CD14-positive monocyte (primary cell): ENCODE data around the gene TRAPPC3. TPM values are rescaled to one million over a fixed set of nuclear protein-coding genes. Genes with fewer than 3 reads are reported as not detected.

ENCODE experiments used
- DNase-seq, 3 donors: peaks; one replicate each; pipeline ENCODE4 v3.0.0-alpha.2; 2011 to 2022
- H2AFZ ChIP-seq: 2 replicates; pipeline ENCODE4 v1.6.0; 2012; ENCODE audit warnings: mild to moderate bottlenecking, low read depth, low read length, inconsistent platforms; ENCODE audit not compliant: insufficient read depth, poor library complexity, severe bottlenecking
- H3K27ac ChIP-seq, 2 donors: 1 replicate in 1 of 2; 2 replicates in 1 of 2; pipeline ENCODE4 v1.5.1; 2012 to 2013; ENCODE audit warnings: low read length in 2 of 2, control low read depth in 1 of 2, inconsistent platforms in 1 of 2, low read depth in 1 of 2, mild to moderate bottlenecking in 1 of 2
- H3K27me3 ChIP-seq, 2 donors: one replicate each; pipeline versions ENCODE4 v1.6.0 to v1.6.1; 2011 to 2013; ENCODE audit warnings: low read length in 2 of 2; ENCODE audit not compliant: control insufficient read depth in 2 of 2, insufficient read depth in 2 of 2
- H3K36me3 ChIP-seq, 2 donors: replicated peaks in 1 of 2; 1 replicate in 1 of 2; 2 replicates in 1 of 2; pipeline versions ENCODE4 v1.5.1 to v1.6.1; 2012 to 2013; ENCODE audit warnings: low read length in 2 of 2, control low read depth in 1 of 2, inconsistent platforms in 1 of 2, mild to moderate bottlenecking in 1 of 2; ENCODE audit not compliant: insufficient read depth in 2 of 2, control insufficient read depth in 1 of 2
- H3K4me1 ChIP-seq, 2 donors: 1 replicate in 1 of 2; 2 replicates in 1 of 2; pipeline versions ENCODE4 v1.5.1 to v1.6.1; 2012 to 2013; ENCODE audit warnings: low read length in 2 of 2, control low read depth in 1 of 2, inconsistent platforms in 1 of 2, mild to moderate bottlenecking in 1 of 2, moderate library complexity in 1 of 2; ENCODE audit not compliant: insufficient read depth in 2 of 2, control insufficient read depth in 1 of 2
- H3K4me2 ChIP-seq: replicated peaks from 2 replicates; pipeline ENCODE3; 2012; ENCODE audit warnings: low read length, moderate library complexity, mild to moderate bottlenecking; ENCODE audit not compliant: poor library complexity, severe bottlenecking; ENCODE audit errors: extremely low read depth
- H3K4me3 ChIP-seq, 3 experiments: fragments of 200-600 bp in 1 of 3; sonication (generic) in 1 of 3; replicated peaks in 1 of 3; 1 replicate in 2 of 3; 2 replicates in 1 of 3; pipeline ENCODE4 v1.5.1; 2011 to 2013; ENCODE audit warnings: low read length in 3 of 3, mild to moderate bottlenecking in 3 of 3, control low read depth in 2 of 3, low read depth in 2 of 3, inconsistent platforms in 1 of 3, moderate library complexity in 1 of 3
- H3K79me2 ChIP-seq: 2 replicates; pipeline ENCODE4 v1.6.0; 2012; ENCODE audit warnings: mild to moderate bottlenecking, control low read depth, inconsistent platforms, low read length, moderate library complexity; ENCODE audit not compliant: insufficient read depth
- H3K9ac ChIP-seq: 2 replicates; pipeline ENCODE4 v1.6.0; 2017; ENCODE audit warnings: low read length, mild to moderate bottlenecking; ENCODE audit not compliant: insufficient read depth, poor library complexity, severe bottlenecking
- H3K9me3 ChIP-seq, 2 donors: replicated peaks in 1 of 2; 1 replicate in 1 of 2; 2 replicates in 1 of 2; pipeline versions ENCODE4 v1.5.1 to v1.6.1; 2012 to 2013; ENCODE audit warnings: low read length in 2 of 2, control low read depth in 1 of 2; ENCODE audit not compliant: control insufficient read depth in 1 of 2, insufficient read depth in 1 of 2
- H4K20me1 ChIP-seq: 2 replicates; pipeline ENCODE4 v1.6.0; 2012; ENCODE audit warnings: mild to moderate bottlenecking, low read length, control low read depth, moderate library complexity; ENCODE audit not compliant: insufficient read depth
- H3K27ac Mint-ChIP-seq, 7 donors: one replicate each; pipeline ENCODE4 v1.8.0; 2020; ENCODE audit warnings: mild to moderate bottlenecking in 7 of 7, mixed read lengths in 7 of 7, moderate library complexity in 6 of 7, inconsistent platforms in 2 of 7
- H3K27me3 Mint-ChIP-seq, 3 donors: one replicate each; pipeline ENCODE4 v1.8.0; 2021 to 2022; ENCODE audit warnings: low read depth in 3 of 3, mild to moderate bottlenecking in 3 of 3, mixed read lengths in 3 of 3, moderate library complexity in 3 of 3, inconsistent platforms in 1 of 3
- H3K36me3 Mint-ChIP-seq, 2 donors: one replicate each; pipeline ENCODE4 v1.8.0; 2020; ENCODE audit warnings: mixed read lengths in 2 of 2, inconsistent platforms in 1 of 2, mild to moderate bottlenecking in 1 of 2
- H3K4me1 Mint-ChIP-seq: one replicate; pipeline ENCODE4 v1.8.0; 2020; ENCODE audit warnings: mild to moderate bottlenecking, mixed read lengths
- H3K4me3 Mint-ChIP-seq, 2 donors: one replicate each; pipeline ENCODE4 v1.8.0; 2020; ENCODE audit warnings: mild to moderate bottlenecking in 2 of 2, mixed read lengths in 2 of 2, moderate library complexity in 1 of 2
- H3K9me3 Mint-ChIP-seq, 7 donors: one replicate each; pipeline ENCODE4 v1.8.0; 2020 to 2022; ENCODE audit warnings: mixed read lengths in 7 of 7, mild to moderate bottlenecking in 6 of 7, moderate library complexity in 6 of 7, inconsistent platforms in 2 of 7
- CTCF ChIP-seq: fragments of 200-600 bp; IDR thresholded peaks from one replicate; pipeline ENCODE4 v1.8.0; 2022; ENCODE audit warnings: antibody characterized with exemption, mild to moderate bottlenecking
- WGBS: methylation state at CpG from one replicate; pipeline ENCODE4 v1.1.5; 2013; ENCODE audit warnings: missing lambda C conversion rate; ENCODE audit not compliant: insufficient coverage; 5-methylcytosine and 5-hydroxymethylcytosine counted together
- intact Hi-C, 2 donors: fragments of 100-400 bp; cut with micrococcal nuclease; formaldehyde crosslinking; loops; one replicate each; pipeline versions ENCODE4 v1.15.0 to v1.15.1; 2023
- polyA plus RNA-seq, 3 donors: library from polyadenylated mRNA; depleted of rRNA in 1 of 3; unstranded in 2 of 3; stranded (reverse) in 1 of 3; fragments of 300-500 nt in 2 of 3; fragments of >200 nt in 1 of 3; fragmentation: Illumina TruSeq in 2 of 3; gene quantifications; 1 replicate in 2 of 3; 2 replicates in 1 of 3; pipeline ENCODE4 v1.2.3, GENCODE V29; 2012 to 2021

TRAPPC3 gene
- polyA plus RNA-seq, 3 donors, result 61.1 to 136 (median 125) TPM

- intact Hi-C loops, result loop anchor here in 1 of 2 donors (10.0 kb wide), 1 partner anchor 102 kb away; no protein-coding TSS in a partner anchor
- Histone ChIP-seq H3K27me3 (no peaks in the 10 kb centered on the region), H3K4me1 (peaks cover under 1 to 3% of the 10 kb centered on the region in 2 donors), H3K4me3 (no peak overlapping the region), H3K36me3 (peaks cover 40 to 42% of the 10 kb centered on the region in 2 donors), H3K9ac (no peak overlapping the region), H3K9me3 (no peaks in the 10 kb centered on the region), H3K79me2 (no peaks in the 10 kb centered on the region), H3K27ac (peak overlapping the region in 1 of 2 donors; percentile 44), H4K20me1 (peaks cover 44% of the 10 kb centered on the region), H2AFZ (no peak overlapping the region), H3K4me2 (no peak overlapping the region)
- no peak for DNase-seq
- Mint-ChIP-seq H3K4me1 (no peaks in the 10 kb centered on the region), H3K36me3 (peaks cover 35 to 48% of the 10 kb centered on the region in 2 donors), H3K9me3 (peaks cover 0 to 1% (median 0%) of the 10 kb centered on the region in 7 donors), H3K27ac (peak overlapping the region in 4 of 7 donors; percentile 7 to 71 (median 49)), H3K4me3 (no peak overlapping the region), H3K27me3 (no peaks in the 10 kb centered on the region)
- WGBS, result no CpG with 5 or more reads among the region's 2 CpGs
- no peak for TF ChIP-seq CTCF
These were observed 33.4 kb upstream of the TRAPPC3 start for GRCh38 chr1:36182734-36183133.

- H3K27ac Mint-ChIP-seq, result peak overlapping the region in 4 of 7 donors; percentile 46 to 85 (median 58)
- no peak overlapping the region for H3K4me2 ChIP-seq
These were observed 29.9 kb upstream of the TRAPPC3 start for GRCh38 chr1:36179220-36179600.

More at GRCh38 chr1:36179220-36179600, 29.9 kb upstream of the TRAPPC3 start:
- Histone ChIP-seq H3K9ac (no peak overlapping the region), H3K36me3 (peaks cover 73 to 75% of the 10 kb centered on the region in 2 donors), H3K27ac (no peak overlapping the region), H4K20me1 (peaks cover 78% of the 10 kb centered on the region), H3K4me3 (no peak overlapping the region), H3K27me3 (no peaks in the 10 kb centered on the region), H3K79me2 (peaks cover 2% of the 10 kb centered on the region), H3K4me1 (no peaks in the 10 kb centered on the region), H2AFZ (no peak overlapping the region), H3K9me3 (no peaks in the 10 kb centered on the region)
- 100% methylated on average over 12 of the region's 19 CpGs for WGBS
- Mint-ChIP-seq H3K4me3 (no peak overlapping the region), H3K27me3 (peaks cover 0 to 4% (median 0%) of the 10 kb centered on the region in 3 donors), H3K36me3 (peaks cover 65 to 81% of the 10 kb centered on the region in 2 donors), H3K9me3 (peaks cover 0 to 1% (median 0%) of the 10 kb centered on the region in 7 donors), H3K4me1 (no peaks in the 10 kb centered on the region)
- intact Hi-C loops, result no loop called here
- no peak for TF ChIP-seq CTCF
- DNase-seq, result no peak
